H1 (cell line): ENCODE results near the gene RNF214. TPM values are rescaled to one million over a fixed set of nuclear protein-coding genes. Genes with fewer than 3 reads are reported as not detected.

ENCODE experiments used
- CTCF ChIA-PET: fragments of 300-600 bp; sonication (Branson Sonifier 250); formaldehyde crosslinking; loops from one replicate; lab custom pipeline; 2021; ENCODE audit not compliant: partially characterized antibody; lab: Charles Lee
- POLR2A ChIA-PET: fragments of 300-600 bp; sonication (Branson Sonifier 250); formaldehyde crosslinking; loops from one replicate; lab custom pipeline; 2021; ENCODE audit warnings: inconsistent platforms; ENCODE audit not compliant: partially characterized antibody; lab: Charles Lee
- DNase-seq, 2 experiments: peaks; one replicate each; pipeline versions ENCODE4 v3.0.0 to v3.0.0-alpha.2; 2010 to 2022; ENCODE audit warnings: low spot score in 2 of 2, low read depth in 1 of 2, mixed read lengths in 1 of 2
- FAIRE-seq: peaks from 2 replicates; lab custom pipeline; 2011; peaks lifted over from hg19 to GRCh38; lab: Jason Lieb, UNC
- H2AFZ ChIP-seq: 2 replicates; pipeline ENCODE4 v1.8.1; 2012; ENCODE audit warnings: low read length, inconsistent platforms
- H2AK5ac ChIP-seq: 2 replicates; pipeline ENCODE4 v1.6.1; 2013; ENCODE audit warnings: low read depth, low read length
- H2BK120ac ChIP-seq: replicated peaks from 2 replicates; pipeline ENCODE3; 2013; ENCODE audit warnings: low read depth, low read length, inconsistent platforms
- H2BK12ac ChIP-seq: 2 replicates; pipeline ENCODE4 v1.6.1; 2013; ENCODE audit warnings: low read depth, low read length
- H2BK15ac ChIP-seq: 2 replicates; pipeline ENCODE4 v1.6.1; 2013; ENCODE audit warnings: low read length
- H2BK20ac ChIP-seq: 2 replicates; pipeline ENCODE4 v1.6.1; 2013; ENCODE audit warnings: low read length
- H2BK5ac ChIP-seq: 2 replicates; pipeline ENCODE4 v1.6.1; 2013; ENCODE audit warnings: low read depth, low read length
- H3K14ac ChIP-seq: 2 replicates; pipeline ENCODE4 v1.6.1; 2013; ENCODE audit warnings: inconsistent platforms; ENCODE audit not compliant: insufficient read length
- H3K18ac ChIP-seq: 2 replicates; pipeline ENCODE4 v1.6.1; 2013; ENCODE audit warnings: low read length; ENCODE audit errors: extremely low read depth
- H3K23ac ChIP-seq: 2 replicates; pipeline ENCODE4 v1.6.1; 2013; ENCODE audit warnings: inconsistent platforms; ENCODE audit not compliant: insufficient read length
- H3K23me2 ChIP-seq: 2 replicates; pipeline ENCODE4 v1.6.1; 2013; ENCODE audit warnings: low read depth, low read length
- H3K27ac ChIP-seq: 2 replicates; pipeline ENCODE4 v1.6.1; 2011; ENCODE audit warnings: low read depth, low read length, inconsistent platforms
- H3K27me3 ChIP-seq, 4 experiments: replicated peaks in 1 of 4; 1 replicate in 1 of 4; 2 replicates in 3 of 4; pipeline versions ENCODE4 v1.6.1 to v1.8.1; 2011 to 2013; ENCODE audit warnings: low read length in 3 of 4, mild to moderate bottlenecking in 3 of 4, inconsistent platforms in 2 of 4, mixed read lengths in 2 of 4, moderate library complexity in 1 of 4; ENCODE audit not compliant: control insufficient read depth in 3 of 4, insufficient read depth in 3 of 4; ENCODE audit errors: extremely low read depth in 1 of 4
- H3K36me3 ChIP-seq, 4 experiments: 2 replicates each; pipeline versions ENCODE4 v1.6.1 to v1.8.1; 2011 to 2013; ENCODE audit warnings: mild to moderate bottlenecking in 4 of 4, low read length in 3 of 4, moderate library complexity in 2 of 4, control low read depth in 1 of 4, inconsistent platforms in 1 of 4; ENCODE audit not compliant: insufficient read depth in 4 of 4, control insufficient read depth in 2 of 4
- H3K4ac ChIP-seq: replicated peaks from 2 replicates; pipeline ENCODE3; 2013; ENCODE audit warnings: low read length, low read depth, mixed read lengths, inconsistent platforms; ENCODE audit not compliant: insufficient read length
- H3K4me1 ChIP-seq, 4 experiments: replicated peaks in 1 of 4; 1 replicate in 1 of 4; 2 replicates in 3 of 4; pipeline versions ENCODE4 v1.6.1 to v1.8.1; 2011 to 2013; ENCODE audit warnings: low read length in 3 of 4, inconsistent platforms in 2 of 4, mixed read lengths in 1 of 4; ENCODE audit not compliant: insufficient read depth in 4 of 4, control insufficient read depth in 3 of 4
- H3K4me2 ChIP-seq, 2 experiments: 2 replicates each; pipeline versions ENCODE4 v1.6.1 to v1.8.1; 2011 to 2013; ENCODE audit warnings: low read depth in 2 of 2, low read length in 2 of 2, control low read depth in 1 of 2, inconsistent platforms in 1 of 2, mild to moderate bottlenecking in 1 of 2; ENCODE audit not compliant: insufficient read depth in 1 of 2
- H3K4me3 ChIP-seq, 4 experiments: fragments of 200-600, 300-600 bp in 1 of 4; sonication (generic), shearing (Covaris generic), sonication (Bioruptor Twin) in 1 of 4; 2 replicates each; pipeline versions ENCODE4 v1.5.1 to v1.8.1; 2011 to 2016; ENCODE audit warnings: low read length in 4 of 4, low read depth in 3 of 4, control low read depth in 2 of 4, inconsistent platforms in 2 of 4, mild to moderate bottlenecking in 2 of 4, mixed read lengths in 1 of 4, moderate library complexity in 1 of 4; ENCODE audit not compliant: insufficient read depth in 2 of 4; ENCODE audit errors: extremely low read depth in 1 of 4
- H3K56ac ChIP-seq: replicated peaks from 2 replicates; pipeline ENCODE3; 2013; ENCODE audit warnings: low read depth, mild to moderate bottlenecking, mixed read lengths, low read length, inconsistent platforms; ENCODE audit not compliant: insufficient read length
- H3K79me1 ChIP-seq: 2 replicates; pipeline ENCODE4 v1.6.1; 2013; ENCODE audit warnings: low read depth, low read length, control low read depth
- H3K79me2 ChIP-seq, 2 experiments: 2 replicates each; pipeline versions ENCODE4 v1.6.1 to v1.8.1; 2012 to 2013; ENCODE audit warnings: low read length in 2 of 2, mild to moderate bottlenecking in 2 of 2, inconsistent platforms in 1 of 2; ENCODE audit not compliant: insufficient read depth in 2 of 2, control insufficient read depth in 1 of 2
- H3K9ac ChIP-seq, 4 experiments: replicated peaks in 1 of 4; 1 replicate in 1 of 4; 2 replicates in 3 of 4; pipeline versions ENCODE4 v1.6.1 to v1.8.1; 2011 to 2013; ENCODE audit warnings: low read depth in 3 of 4, low read length in 3 of 4, control low read depth in 2 of 4, mild to moderate bottlenecking in 2 of 4, moderate library complexity in 2 of 4, inconsistent platforms in 1 of 4; ENCODE audit errors: extremely low read depth in 1 of 4
- H3K9me3 ChIP-seq, 2 experiments: 2 replicates each; pipeline versions ENCODE4 v1.6.1 to v1.8.1; 2012 to 2013; ENCODE audit warnings: mild to moderate bottlenecking in 2 of 2, moderate library complexity in 2 of 2, control low read depth in 1 of 2, inconsistent platforms in 1 of 2, low read depth in 1 of 2, low read length in 1 of 2, mixed read lengths in 1 of 2; ENCODE audit not compliant: insufficient read depth in 2 of 2
- H4K20me1 ChIP-seq, 2 experiments: replicated peaks in 1 of 2; 2 replicates each; pipeline versions ENCODE3 to v1.8.1; 2011 to 2013; ENCODE audit warnings: inconsistent platforms in 2 of 2, low read length in 2 of 2, mild to moderate bottlenecking in 1 of 2; ENCODE audit not compliant: insufficient read depth in 2 of 2, control insufficient read depth in 1 of 2
- H4K5ac ChIP-seq: 2 replicates; pipeline ENCODE4 v1.6.1; 2013; ENCODE audit warnings: low read length, low read depth, mixed read lengths, inconsistent platforms; ENCODE audit not compliant: insufficient read length
- H4K8ac ChIP-seq: 2 replicates; pipeline ENCODE4 v1.8.0; 2013; ENCODE audit warnings: mild to moderate bottlenecking, moderate library complexity, low read length, inconsistent platforms; ENCODE audit not compliant: insufficient read depth; ENCODE audit errors: extremely low read depth
- H4K91ac ChIP-seq: replicated peaks from 2 replicates; pipeline ENCODE3; 2013; ENCODE audit warnings: low read length, mixed read lengths, inconsistent platforms; ENCODE audit not compliant: insufficient read length
- ATF3 ChIP-seq: IDR thresholded peaks from 2 replicates; pipeline ENCODE4 v1.6.1; 2011; ENCODE audit warnings: low read depth, mild to moderate bottlenecking, low read length; ENCODE audit not compliant: insufficient read depth
- BACH1 ChIP-seq: IDR thresholded peaks from 2 replicates; pipeline ENCODE4 v1.6.1; 2012; ENCODE audit warnings: low read length, improper control_type of control experiment
- CBX5 ChIP-seq: fragments of 300-800, 300-1000 bp; sonication (generic); IDR thresholded peaks from 2 replicates; pipeline ENCODE4 v1.7.1; 2016; ENCODE audit warnings: antibody characterized with exemption, low read length, low read depth
- CBX8 ChIP-seq: fragments of 300-800, 300-1000 bp; sonication (generic); IDR thresholded peaks from 2 replicates; pipeline ENCODE4 v1.7.1; 2016; ENCODE audit warnings: low read depth, low read length, borderline replicate concordance
- CHD2 ChIP-seq: IDR thresholded peaks from 2 replicates; pipeline ENCODE4 v1.6.1; 2012; ENCODE audit warnings: low read length, improper control_type of control experiment
- EGR1 ChIP-seq: IDR thresholded peaks from 2 replicates; pipeline ENCODE4 v1.6.1; 2011; ENCODE audit warnings: low read depth, low read length, borderline replicate concordance
- EP300 ChIP-seq, 2 experiments: IDR thresholded peaks; 1 replicate in 1 of 2; 2 replicates in 1 of 2; pipeline ENCODE4 v1.6.1; 2011 to 2012; ENCODE audit warnings: low read depth in 2 of 2, low read length in 2 of 2, mild to moderate bottlenecking in 2 of 2, borderline replicate concordance in 1 of 2, inconsistent platforms in 1 of 2, moderate library complexity in 1 of 2
- HDAC2 ChIP-seq, 2 experiments: fragments of 300-600 bp in 1 of 2; sonication (generic) in 1 of 2; IDR thresholded peaks; 2 replicates each; pipeline ENCODE4 v1.6.1; 2011 to 2012; ENCODE audit warnings: low read depth in 2 of 2, low read length in 2 of 2, mild to moderate bottlenecking in 2 of 2, moderate library complexity in 2 of 2, borderline replicate concordance in 1 of 2, inconsistent platforms in 1 of 2
- HDAC6 ChIP-seq: IDR thresholded peaks from one replicate; pipeline ENCODE4 v1.7.1; 2012; ENCODE audit warnings: low read depth, mild to moderate bottlenecking, inconsistent platforms, low read length, moderate library complexity
- MAX ChIP-seq: IDR thresholded peaks from 2 replicates; pipeline ENCODE4 v1.6.1; 2012; ENCODE audit warnings: inconsistent platforms
- POU5F1 ChIP-seq: IDR thresholded peaks from 2 replicates; pipeline ENCODE4 v1.6.1; 2011; ENCODE audit warnings: low read depth, mild to moderate bottlenecking, low read length, moderate library complexity
- TBP ChIP-seq: IDR thresholded peaks from 2 replicates; pipeline ENCODE4 v1.6.1; 2011; ENCODE audit warnings: low read depth, low read length, improper control_type of control experiment
- TCF12 ChIP-seq: IDR thresholded peaks from 2 replicates; pipeline ENCODE4 v1.6.1; 2011; ENCODE audit warnings: low read depth, mild to moderate bottlenecking, low read length
- WGBS, 2 experiments: shearing (Covaris generic) in 1 of 2; methylation state at CpG; one replicate each; pipeline versions ENCODE4 v1.1.6 to v1.1.7; 2013 to 2015; ENCODE audit warnings: low lambda C conversion rate in 2 of 2, mixed read lengths in 2 of 2, inconsistent platforms in 1 of 2, low coverage in 1 of 2, missing lambda C conversion rate in 1 of 2; ENCODE audit not compliant: insufficient replicate concordance in 2 of 2, insufficient coverage in 1 of 2, insufficient read length in 1 of 2; ENCODE audit errors: extremely low coverage in 1 of 2, missing lambda C conversion rate in 1 of 2; 5-methylcytosine and 5-hydroxymethylcytosine counted together
- polyA plus RNA-seq, 7 experiments: library from polyadenylated mRNA; depleted of rRNA in 3 of 7; stranded (reverse) in 5 of 7; unstranded in 2 of 7; fragments of >200 nt in 5 of 7; fragments of 200-250 nt in 2 of 7; gene quantifications; 1 replicate in 5 of 7; 2 replicates in 1 of 7; 4 replicates in 1 of 7; pipeline versions ENCODE4 v1.2.1 to v1.2.3, GENCODE V29; 2011 to 2013; ENCODE audit warnings: missing spikeins in 2 of 7, mixed read lengths in 2 of 7
- total RNA-seq: library from RNA; stranded (reverse); fragmentation: NEBNext Ultra II Directional; extraction: Animal tissue kit (Norgen Biotek cat#: 25700); gene quantifications from 2 replicates; pipeline ENCODE4 v1.2.1, GENCODE V29; 2021

The RNF214 gene
- total and polyA plus RNA-seq, 2 of the 8 experiments (the other 6 are each of a cell fraction or from before 2014, with no cell fraction given), result 34.9 to 35.6 TPM

GRCh38 chr11:117255966-117256365 lies 23.5 kb downstream of the RNF214 start:
- no peak overlapping the region for H2AFZ ChIP-seq

More at GRCh38 chr11:117255966-117256365, 23.5 kb downstream of the RNF214 start:
- no peaks in the 10 kb centered on the region for H3K4me1 ChIP-seq
- H2BK20ac ChIP-seq, result no peak overlapping the region
- no peaks in the 10 kb centered on the region for H3K27me3 ChIP-seq
- H3K36me3 ChIP-seq, result peaks cover 0 to 14% (median 2%) of the 10 kb centered on the region in 4 experiments; a peak in 4 of 8 replicates
- no peak overlapping the region for H3K4me2 ChIP-seq
- H2BK5ac ChIP-seq, result no peak overlapping the region
- H2AK5ac ChIP-seq, result no peak overlapping the region
- H4K5ac ChIP-seq, result no peak overlapping the region
- no peaks in the 10 kb centered on the region for H3K79me1 ChIP-seq
- POLR2A ChIA-PET, result interaction anchor here (1.9 kb wide), 1 partner anchor 16 kb away, joined by 6 read pairs; no protein-coding TSS in a partner anchor
- H2BK12ac ChIP-seq, result no peak overlapping the region
- no peaks in the 10 kb centered on the region; a peak in 1 of 4 replicates for H3K79me2 ChIP-seq
- no peak overlapping the region for H2BK15ac ChIP-seq
- FAIRE-seq (no peak), DNase-seq (no peak)
- no peak overlapping the region for H4K8ac ChIP-seq
- no peak overlapping the region for H3K4ac ChIP-seq
- WGBS, 2 experiments, result 95% methylated on average over 3 of the region's 3 CpGs; no CpG with 5 or more reads in 1 of the 2 experiments
- no peak overlapping the region for H3K18ac ChIP-seq
- TF ChIP-seq HDAC6 (no peak), CHD2 (no peak), CBX8 (no peak), POU5F1 (no peak), EP300 (IDR thresholded peaks at IDR 0.05; ENCODE audit: borderline replicate concordance in 1 of 2, low read depth in 2 of 2, low read length in 2 of 2) (no peak), EGR1 (no peak), BACH1 (no peak), TCF12 (no peak), CBX5 (no peak), MAX (no peak), TBP (no peak), HDAC2 (IDR thresholded peaks at IDR 0.05; ENCODE audit: borderline replicate concordance in 1 of 2, low read depth in 2 of 2, low read length in 2 of 2) (no peak), ATF3 (no peak)
- H3K27ac ChIP-seq, result no peak overlapping the region
- H3K56ac ChIP-seq, result no peak overlapping the region
- no peak overlapping the region for H4K91ac ChIP-seq
- H3K23ac ChIP-seq, result no peak overlapping the region
- H4K20me1 ChIP-seq, result no peaks in the 10 kb centered on the region
- H2BK120ac ChIP-seq, result no peak overlapping the region
- H3K4me3 ChIP-seq, result no peak overlapping the region
- no peaks in the 10 kb centered on the region for H3K23me2 ChIP-seq
- H3K14ac ChIP-seq, result no peak overlapping the region
- no peaks in the 10 kb centered on the region for H3K9me3 ChIP-seq
- CTCF ChIA-PET, result no interaction called here
- no peak overlapping the region for H3K9ac ChIP-seq
